C4-2B (cell line): ENCODE measurements around the gene CARD18.

Experiments
- H3K27ac ChIP-seq: fragments of 450-650 bp; 2 replicates; pipeline ENCODE4 v1.5.1; 2017
- ZFX ChIP-seq: fragments of 450-650 bp; IDR thresholded peaks from 2 replicates; pipeline ENCODE4 v1.6.1; 2017
- TF ChIP-seq, protein P1 (sequence below): fragments of 450-650 bp; conservative IDR thresholded peaks from 2 replicates; pipeline ENCODE4 v1.5.1; 2017; ENCODE audit warnings: mild to moderate bottlenecking

CARD18 gene, protein sequence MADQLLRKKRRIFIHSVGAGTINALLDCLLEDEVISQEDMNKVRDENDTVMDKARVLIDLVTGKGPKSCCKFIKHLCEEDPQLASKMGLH

DNA sequence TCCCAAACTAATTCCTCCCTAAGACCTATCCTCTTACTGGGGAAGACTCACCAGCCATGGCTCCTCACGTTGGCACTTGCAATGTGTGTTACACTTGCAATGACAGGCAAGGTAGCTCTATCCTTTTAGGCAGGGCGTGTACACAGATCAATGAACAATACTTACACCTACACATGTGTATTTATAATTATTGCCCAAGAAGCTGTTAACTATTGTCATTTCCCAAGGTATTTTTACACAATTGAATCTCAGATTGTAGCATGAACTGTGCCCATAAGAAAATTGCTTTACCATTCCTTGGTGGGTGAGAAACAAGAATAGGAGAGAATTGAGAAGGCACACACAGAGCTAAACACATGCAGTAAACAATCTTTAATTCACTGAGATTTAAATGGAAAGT, at the start of gene CARD18:
CARD18 (minus strand) TSS at position 101 of the 400 bp plus-strand sequence; CDS start at position 58, 43 bp downstream.
- H3K27ac ChIP-seq, result no peak within 1 kb of the TSS
- TF ChIP-seq ZFX, result no peak
- TF ChIP-seq, protein P1, sequence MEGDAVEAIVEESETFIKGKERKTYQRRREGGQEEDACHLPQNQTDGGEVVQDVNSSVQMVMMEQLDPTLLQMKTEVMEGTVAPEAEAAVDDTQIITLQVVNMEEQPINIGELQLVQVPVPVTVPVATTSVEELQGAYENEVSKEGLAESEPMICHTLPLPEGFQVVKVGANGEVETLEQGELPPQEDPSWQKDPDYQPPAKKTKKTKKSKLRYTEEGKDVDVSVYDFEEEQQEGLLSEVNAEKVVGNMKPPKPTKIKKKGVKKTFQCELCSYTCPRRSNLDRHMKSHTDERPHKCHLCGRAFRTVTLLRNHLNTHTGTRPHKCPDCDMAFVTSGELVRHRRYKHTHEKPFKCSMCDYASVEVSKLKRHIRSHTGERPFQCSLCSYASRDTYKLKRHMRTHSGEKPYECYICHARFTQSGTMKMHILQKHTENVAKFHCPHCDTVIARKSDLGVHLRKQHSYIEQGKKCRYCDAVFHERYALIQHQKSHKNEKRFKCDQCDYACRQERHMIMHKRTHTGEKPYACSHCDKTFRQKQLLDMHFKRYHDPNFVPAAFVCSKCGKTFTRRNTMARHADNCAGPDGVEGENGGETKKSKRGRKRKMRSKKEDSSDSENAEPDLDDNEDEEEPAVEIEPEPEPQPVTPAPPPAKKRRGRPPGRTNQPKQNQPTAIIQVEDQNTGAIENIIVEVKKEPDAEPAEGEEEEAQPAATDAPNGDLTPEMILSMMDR, result no peak

DNA sequence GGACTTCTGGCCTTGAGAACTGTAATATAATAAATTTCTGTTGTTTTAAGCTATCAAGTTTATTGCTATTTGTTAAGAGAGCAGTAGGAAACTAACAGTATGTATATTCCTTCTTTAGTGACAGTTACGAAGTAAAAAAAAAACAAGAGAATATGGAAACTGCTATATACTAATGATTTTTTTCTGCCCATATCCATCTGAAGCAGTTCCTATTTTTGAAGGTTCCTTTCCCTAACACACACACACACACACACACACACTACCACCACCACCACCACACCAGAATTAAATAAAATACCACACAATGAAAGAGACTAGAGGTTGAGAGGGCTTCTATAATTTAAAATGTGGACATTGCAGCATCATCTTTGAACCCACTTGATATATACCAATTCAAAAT, 44.4 kb upstream of the CARD18 start:
- H3K27ac ChIP-seq, result no peak overlapping the region
- TF ChIP-seq ZFX, result no peak

DNA sequence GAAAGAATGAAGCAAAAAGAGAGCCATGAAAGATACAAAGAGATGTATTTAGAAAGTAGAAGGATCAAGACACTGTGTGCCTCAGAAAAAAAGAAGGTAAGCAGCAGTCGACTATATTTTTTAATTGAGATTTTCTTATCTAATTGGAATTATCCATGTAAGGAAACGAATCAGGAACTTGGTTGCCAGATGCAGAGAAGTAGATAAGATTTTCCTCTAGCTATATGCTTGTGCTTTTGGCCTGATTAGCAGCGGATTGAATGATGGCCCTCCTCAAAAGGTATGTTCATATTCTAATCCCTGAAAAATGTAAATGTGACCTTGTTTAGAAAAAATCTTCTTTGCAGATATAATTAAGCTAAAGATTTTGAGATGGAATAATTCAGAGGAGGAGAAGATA, 43.9 kb upstream of the CARD18 start:
- H3K27ac ChIP-seq, result no peak overlapping the region
- TF ChIP-seq, protein P1, result no peak

DNA sequence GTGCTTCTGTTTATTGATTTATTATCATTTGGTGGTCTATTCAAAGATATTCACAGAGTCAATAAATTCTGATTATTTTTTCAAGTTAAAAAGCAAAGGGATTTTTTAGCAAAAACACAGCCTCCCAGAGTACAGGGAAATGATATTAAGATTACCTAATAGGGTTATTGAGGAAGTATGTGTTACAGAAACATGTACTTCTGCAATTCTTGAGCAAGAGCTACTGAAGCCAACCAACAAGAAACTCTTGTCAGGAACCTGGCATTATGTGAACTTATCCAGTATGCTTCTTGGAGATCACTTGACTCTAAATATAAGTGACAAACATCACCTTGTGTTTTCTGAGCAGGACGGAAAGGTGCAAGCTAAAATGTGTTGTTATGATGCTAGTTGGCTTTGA, 42.0 kb upstream of the CARD18 start:
- TF ChIP-seq ZFX, result no peak
- TF ChIP-seq, protein P1, result no peak
- H3K27ac ChIP-seq, result no peak overlapping the region

DNA sequence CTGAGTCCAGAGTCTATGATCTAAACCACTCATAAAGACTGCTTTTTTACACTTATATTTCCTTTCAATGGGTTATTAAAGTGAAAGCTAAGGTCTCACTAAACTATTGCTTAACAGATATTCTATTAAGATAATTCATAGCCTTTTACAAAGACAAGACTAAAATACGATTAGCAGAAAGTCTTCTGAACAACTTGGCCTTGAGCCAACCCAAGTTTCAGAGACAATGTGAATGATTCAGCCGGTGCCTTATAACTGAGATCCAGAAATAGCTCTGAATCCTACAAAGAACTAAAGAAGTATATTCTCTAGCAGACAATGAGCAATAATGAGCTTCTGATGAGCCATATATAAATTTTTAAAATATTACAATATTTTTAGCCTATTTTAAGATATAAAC, 41.5 kb upstream of the CARD18 start:
- H3K27ac ChIP-seq, result no peak overlapping the region
- TF ChIP-seq, protein P1, result no peak
- TF ChIP-seq ZFX, result no peak

DNA sequence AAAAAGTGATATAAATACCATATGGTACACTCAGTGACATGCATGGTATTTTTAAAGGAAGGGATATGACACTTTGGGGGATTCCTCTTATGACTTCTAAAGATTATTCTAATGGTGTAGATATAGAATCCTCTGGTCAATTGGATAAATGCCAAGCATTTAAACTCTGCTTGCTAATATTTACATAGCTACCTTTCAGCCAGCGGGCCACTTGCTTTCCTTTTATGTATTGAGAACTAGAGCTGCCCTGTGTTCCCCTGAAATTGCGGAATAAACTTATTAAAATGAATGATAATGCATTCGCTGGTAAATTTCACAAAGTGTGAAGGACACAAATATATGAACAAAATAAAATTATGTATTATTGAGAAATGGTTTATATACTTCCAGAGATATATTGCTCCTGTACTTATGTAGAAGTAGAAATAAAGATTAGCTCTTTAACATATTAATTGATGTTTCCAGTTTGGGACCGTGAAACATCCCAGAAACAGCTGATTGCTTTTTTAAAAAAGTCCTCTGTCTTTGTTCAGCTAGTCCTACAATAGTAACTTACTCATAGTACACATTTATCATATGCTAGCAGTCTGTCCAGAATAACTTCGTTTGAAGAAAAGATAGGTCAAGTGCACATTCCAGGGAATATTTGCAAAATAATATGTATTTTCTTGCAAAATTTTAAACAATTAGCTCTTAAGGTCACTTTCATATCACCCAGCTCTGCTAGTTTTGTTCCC, 40.1 kb upstream of the CARD18 start:
- TF ChIP-seq ZFX, result no peak
- TF ChIP-seq, protein P1, result no peak
- no peak overlapping the region for H3K27ac ChIP-seq

DNA sequence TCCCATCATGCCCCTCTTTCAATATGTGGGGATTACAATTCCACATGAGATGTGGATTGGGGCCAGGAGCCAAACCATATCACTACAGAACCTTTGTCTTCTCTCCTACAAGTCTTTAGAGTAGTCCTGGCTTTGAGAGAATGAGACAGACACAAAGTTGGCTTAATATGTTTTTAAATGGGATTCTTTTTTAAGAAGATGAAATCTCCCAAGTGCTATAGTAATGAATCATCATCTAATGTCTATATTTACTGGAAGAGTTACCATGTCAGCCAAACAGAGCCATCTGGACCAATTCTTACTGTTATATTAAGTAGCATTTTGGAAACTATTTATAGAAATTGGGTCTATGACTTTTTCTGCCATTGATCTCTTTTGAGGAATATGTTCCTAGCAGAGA, 38.1 kb upstream of the CARD18 start:
- H3K27ac ChIP-seq, result no peak overlapping the region
- TF ChIP-seq, protein P1, result no peak
- no peak for TF ChIP-seq ZFX

DNA sequence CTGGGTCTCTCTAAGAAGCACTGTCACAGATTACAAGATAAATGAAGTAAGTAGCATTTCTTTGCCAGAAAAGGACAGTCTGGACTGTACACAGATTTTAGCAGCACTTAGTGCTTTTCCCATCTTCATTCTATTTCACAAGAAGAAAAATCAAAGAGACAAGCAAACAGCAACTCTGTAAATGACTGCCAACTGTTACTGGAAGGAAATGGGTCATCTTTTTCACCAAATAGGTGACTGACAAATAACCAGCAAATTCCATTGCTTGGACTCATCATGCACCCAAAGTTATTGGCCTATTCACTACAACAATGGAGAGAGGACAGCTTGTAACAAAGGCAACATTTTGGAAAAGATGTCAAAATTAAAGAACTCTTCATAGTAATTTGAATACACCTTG, 28.9 kb upstream of the CARD18 start:
- no peak overlapping the region for H3K27ac ChIP-seq
- TF ChIP-seq ZFX, result no peak
- TF ChIP-seq, protein P1, result no peak
